CD14-positive monocyte (primary cell): ENCODE results near the gene SCAMP4. TPM values are rescaled to one million over a fixed set of nuclear protein-coding genes. Genes with fewer than 3 reads are reported as not detected.

Experiments used
- DNase-seq, 3 donors: peaks; one replicate each; pipeline ENCODE4 v3.0.0-alpha.2; 2011 to 2022
- H2AFZ ChIP-seq: 2 replicates; pipeline ENCODE4 v1.6.0; 2012; ENCODE audit warnings: mild to moderate bottlenecking, low read depth, low read length, inconsistent platforms; ENCODE audit not compliant: insufficient read depth, poor library complexity, severe bottlenecking
- H3K27ac ChIP-seq, 2 donors: 1 replicate in 1 of 2; 2 replicates in 1 of 2; pipeline ENCODE4 v1.5.1; 2012 to 2013; ENCODE audit warnings: low read length in 2 of 2, control low read depth in 1 of 2, inconsistent platforms in 1 of 2, low read depth in 1 of 2, mild to moderate bottlenecking in 1 of 2
- H3K27me3 ChIP-seq, 2 donors: one replicate each; pipeline versions ENCODE4 v1.6.0 to v1.6.1; 2011 to 2013; ENCODE audit warnings: low read length in 2 of 2; ENCODE audit not compliant: control insufficient read depth in 2 of 2, insufficient read depth in 2 of 2
- H3K36me3 ChIP-seq, 2 donors: replicated peaks in 1 of 2; 1 replicate in 1 of 2; 2 replicates in 1 of 2; pipeline versions ENCODE4 v1.5.1 to v1.6.1; 2012 to 2013; ENCODE audit warnings: low read length in 2 of 2, control low read depth in 1 of 2, inconsistent platforms in 1 of 2, mild to moderate bottlenecking in 1 of 2; ENCODE audit not compliant: insufficient read depth in 2 of 2, control insufficient read depth in 1 of 2
- H3K4me1 ChIP-seq, 2 donors: 1 replicate in 1 of 2; 2 replicates in 1 of 2; pipeline versions ENCODE4 v1.5.1 to v1.6.1; 2012 to 2013; ENCODE audit warnings: low read length in 2 of 2, control low read depth in 1 of 2, inconsistent platforms in 1 of 2, mild to moderate bottlenecking in 1 of 2, moderate library complexity in 1 of 2; ENCODE audit not compliant: insufficient read depth in 2 of 2, control insufficient read depth in 1 of 2
- H3K4me2 ChIP-seq: replicated peaks from 2 replicates; pipeline ENCODE3; 2012; ENCODE audit warnings: low read length, moderate library complexity, mild to moderate bottlenecking; ENCODE audit not compliant: poor library complexity, severe bottlenecking; ENCODE audit errors: extremely low read depth
- H3K4me3 ChIP-seq, 3 experiments: fragments of 200-600 bp in 1 of 3; sonication (generic) in 1 of 3; replicated peaks in 1 of 3; 1 replicate in 2 of 3; 2 replicates in 1 of 3; pipeline ENCODE4 v1.5.1; 2011 to 2013; ENCODE audit warnings: low read length in 3 of 3, mild to moderate bottlenecking in 3 of 3, control low read depth in 2 of 3, low read depth in 2 of 3, inconsistent platforms in 1 of 3, moderate library complexity in 1 of 3
- H3K79me2 ChIP-seq: 2 replicates; pipeline ENCODE4 v1.6.0; 2012; ENCODE audit warnings: mild to moderate bottlenecking, control low read depth, inconsistent platforms, low read length, moderate library complexity; ENCODE audit not compliant: insufficient read depth
- H3K9ac ChIP-seq: 2 replicates; pipeline ENCODE4 v1.6.0; 2017; ENCODE audit warnings: low read length, mild to moderate bottlenecking; ENCODE audit not compliant: insufficient read depth, poor library complexity, severe bottlenecking
- H3K9me3 ChIP-seq, 2 donors: replicated peaks in 1 of 2; 1 replicate in 1 of 2; 2 replicates in 1 of 2; pipeline versions ENCODE4 v1.5.1 to v1.6.1; 2012 to 2013; ENCODE audit warnings: low read length in 2 of 2, control low read depth in 1 of 2; ENCODE audit not compliant: control insufficient read depth in 1 of 2, insufficient read depth in 1 of 2
- H4K20me1 ChIP-seq: 2 replicates; pipeline ENCODE4 v1.6.0; 2012; ENCODE audit warnings: mild to moderate bottlenecking, low read length, control low read depth, moderate library complexity; ENCODE audit not compliant: insufficient read depth
- H3K27ac Mint-ChIP-seq, 7 donors: one replicate each; pipeline ENCODE4 v1.8.0; 2020; ENCODE audit warnings: mild to moderate bottlenecking in 7 of 7, mixed read lengths in 7 of 7, moderate library complexity in 6 of 7, inconsistent platforms in 2 of 7
- H3K27me3 Mint-ChIP-seq, 3 donors: one replicate each; pipeline ENCODE4 v1.8.0; 2021 to 2022; ENCODE audit warnings: low read depth in 3 of 3, mild to moderate bottlenecking in 3 of 3, mixed read lengths in 3 of 3, moderate library complexity in 3 of 3, inconsistent platforms in 1 of 3
- H3K36me3 Mint-ChIP-seq, 2 donors: one replicate each; pipeline ENCODE4 v1.8.0; 2020; ENCODE audit warnings: mixed read lengths in 2 of 2, inconsistent platforms in 1 of 2, mild to moderate bottlenecking in 1 of 2
- H3K4me1 Mint-ChIP-seq: one replicate; pipeline ENCODE4 v1.8.0; 2020; ENCODE audit warnings: mild to moderate bottlenecking, mixed read lengths
- H3K4me3 Mint-ChIP-seq, 2 donors: one replicate each; pipeline ENCODE4 v1.8.0; 2020; ENCODE audit warnings: mild to moderate bottlenecking in 2 of 2, mixed read lengths in 2 of 2, moderate library complexity in 1 of 2
- H3K9me3 Mint-ChIP-seq, 7 donors: one replicate each; pipeline ENCODE4 v1.8.0; 2020 to 2022; ENCODE audit warnings: mixed read lengths in 7 of 7, mild to moderate bottlenecking in 6 of 7, moderate library complexity in 6 of 7, inconsistent platforms in 2 of 7
- CTCF ChIP-seq: fragments of 200-600 bp; IDR thresholded peaks from one replicate; pipeline ENCODE4 v1.8.0; 2022; ENCODE audit warnings: antibody characterized with exemption, mild to moderate bottlenecking
- WGBS: methylation state at CpG from one replicate; pipeline ENCODE4 v1.1.5; 2013; ENCODE audit warnings: missing lambda C conversion rate; ENCODE audit not compliant: insufficient coverage; 5-methylcytosine and 5-hydroxymethylcytosine counted together
- intact Hi-C, 2 donors: fragments of 100-400 bp; cut with micrococcal nuclease; formaldehyde crosslinking; loops; one replicate each; pipeline versions ENCODE4 v1.15.0 to v1.15.1; 2023
- polyA plus RNA-seq, 3 donors: library from polyadenylated mRNA; depleted of rRNA in 1 of 3; unstranded in 2 of 3; stranded (reverse) in 1 of 3; fragments of 300-500 nt in 2 of 3; fragments of >200 nt in 1 of 3; fragmentation: Illumina TruSeq in 2 of 3; gene quantifications; 1 replicate in 2 of 3; 2 replicates in 1 of 3; pipeline ENCODE4 v1.2.3, GENCODE V29; 2012 to 2021

The SCAMP4 gene
- polyA plus RNA-seq, 3 donors: 11.9 to 39.4 (median 15.4) TPM

GRCh38 chr19:1865172-1866010 is 39.8 kb upstream of the SCAMP4 start:
- TF ChIP-seq CTCF: no peak
- intact Hi-C loops: no loop called here
- peaks cover 30 to 32% of the 10 kb centered on the region in 2 donors for H3K4me1 ChIP-seq

DNA sequence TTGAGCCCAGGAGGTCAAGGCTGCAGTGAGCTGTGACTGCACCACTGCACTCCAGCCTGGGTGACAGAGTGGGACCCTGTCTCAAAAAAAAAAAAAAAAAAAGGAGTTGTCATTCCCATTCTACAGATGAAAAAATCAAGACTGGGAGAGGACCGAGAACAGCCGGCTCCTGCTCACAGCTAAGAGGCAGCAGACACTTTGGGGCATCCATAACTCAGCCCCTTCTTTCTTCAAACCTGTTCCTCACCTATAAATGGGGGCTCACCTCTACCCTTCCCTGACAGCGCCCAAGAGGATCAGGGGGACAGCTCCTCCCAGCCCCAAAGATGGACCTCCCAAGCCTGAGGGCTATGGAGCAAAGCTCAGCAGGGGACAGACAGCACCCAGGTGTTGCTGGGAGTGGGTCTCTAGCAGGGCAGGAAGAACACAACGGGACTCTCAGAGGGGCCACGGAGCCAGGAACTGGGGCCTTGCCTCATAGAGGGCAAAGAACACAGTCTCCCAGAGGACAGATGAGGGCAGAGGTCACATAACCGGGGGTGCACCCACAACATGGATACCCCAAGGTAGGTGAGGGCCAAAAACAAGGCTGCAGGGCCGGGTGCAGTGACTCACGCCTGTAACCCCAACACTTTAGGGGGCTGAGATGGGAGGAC is 38.4 kb upstream of the SCAMP4 start:
- DNase-seq: no peak
- intact Hi-C loops: no loop called here
- Mint-ChIP-seq H3K4me3 (no peak overlapping the region), H3K27ac (peak overlapping the region in 1 of 7 donors; percentile 68), H3K36me3 (peaks cover 0 to 17% of the 10 kb centered on the region in 2 donors), H3K4me1 (peaks cover 14% of the 10 kb centered on the region), H3K27me3 (peaks cover 0 to 3% (median 0%) of the 10 kb centered on the region in 3 donors), H3K9me3 (no peaks in the 10 kb centered on the region)
- H3K27ac ChIP-seq: no peak overlapping the region
- no peak overlapping the region for H3K4me3 ChIP-seq
- 83% methylated on average over 4 of the region's 8 CpGs for WGBS
- no peaks in the 10 kb centered on the region for H3K9me3 ChIP-seq
- peaks cover 24% of the 10 kb centered on the region for H4K20me1 ChIP-seq
- H3K36me3 ChIP-seq: peaks cover 3 to 10% of the 10 kb centered on the region in 2 donors
- H3K4me1 ChIP-seq: peaks cover 16 to 18% of the 10 kb centered on the region in 2 donors
- no peak for TF ChIP-seq CTCF
- H3K9ac ChIP-seq: no peak overlapping the region
- H3K4me2 ChIP-seq: no peak overlapping the region
- no peak overlapping the region for H2AFZ ChIP-seq
- H3K79me2 ChIP-seq: peaks cover 40% of the 10 kb centered on the region
- H3K27me3 ChIP-seq: no peaks in the 10 kb centered on the region

More at GRCh38 chr19:1865172-1866010, 39.8 kb upstream of the SCAMP4 start:
- H3K79me2 ChIP-seq: peaks cover 41% of the 10 kb centered on the region
- Mint-ChIP-seq H3K4me3 (peak overlapping the region in 1 of 2 donors; percentile 63), H3K27ac (peak overlapping the region; percentile 31 to 94 (median 83)), H3K9me3 (no peaks in the 10 kb centered on the region), H3K27me3 (peaks cover 0 to 3% (median 0%) of the 10 kb centered on the region in 3 donors), H3K36me3 (peaks cover 0 to 12% of the 10 kb centered on the region in 2 donors), H3K4me1 (peaks cover 26% of the 10 kb centered on the region)
- 83% methylated on average over 10 of the region's 17 CpGs for WGBS
- peak overlapping the region; percentile 95 for H3K4me2 ChIP-seq
- H3K9me3 ChIP-seq: no peaks in the 10 kb centered on the region
- H2AFZ ChIP-seq: peak overlapping the region; percentile 88
- peak overlapping the region; percentile 88 for H3K9ac ChIP-seq
- H3K27me3 ChIP-seq: no peaks in the 10 kb centered on the region
- H3K36me3 ChIP-seq: no peaks in the 10 kb centered on the region
- H4K20me1 ChIP-seq: peaks cover 26% of the 10 kb centered on the region
- H3K4me3 ChIP-seq: peak overlapping the region in 2 of 3 experiments; percentile 93
- DNase-seq: no peak
- H3K27ac ChIP-seq: peak overlapping the region; percentile 92 to 97
